ENCODE measurements around the gene NIPBL.
"Not testable (repeated sequence)": the region's sequence is repeated elsewhere in the genome, so short reads cannot be mapped to it uniquely, and the experiment has no call there.

NIPBL gene

GRCh38 chr5:37064442-37064841 is 187.9 kb downstream of the NIPBL start:
- H3K4me3 ChIP-seq (ENCODE audit: low read length) = no peak overlapping the region
- TF ChIP-seq CTCF (IDR thresholded peaks at IDR 0.05; ENCODE audit: insufficient read depth, low read depth, low read length, missing control alignments) = no peak
- DNase-seq (ENCODE audit: low read depth) = no peak

DNA sequence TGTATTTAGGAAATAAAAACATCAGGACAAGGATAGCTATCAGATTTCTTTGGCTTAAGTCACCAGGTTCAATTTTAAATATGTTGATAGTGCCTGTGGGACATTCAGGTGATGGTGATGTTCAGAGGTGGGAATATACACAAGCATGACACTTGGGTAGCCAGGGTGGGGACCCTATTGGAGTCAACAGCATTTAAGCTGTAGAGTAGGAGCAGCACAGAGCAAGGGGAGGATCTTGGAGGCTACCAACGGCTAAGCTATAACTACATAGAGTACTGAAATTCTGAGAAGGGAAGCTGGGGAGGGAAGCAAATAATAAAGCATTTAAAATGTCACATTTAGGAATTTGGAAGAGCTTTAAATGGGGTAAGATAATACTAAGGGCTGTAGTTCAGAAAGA is 194.9 kb downstream of the NIPBL start:
- no peak overlapping the region for H3K4me3 ChIP-seq (ENCODE audit: low read length)
- DNase-seq (ENCODE audit: low read depth) = no peak
- no peak for TF ChIP-seq CTCF (IDR thresholded peaks at IDR 0.05; ENCODE audit: insufficient read depth, low read depth, low read length, missing control alignments)

- TF ChIP-seq CTCF (IDR thresholded peaks at IDR 0.05; ENCODE audit: insufficient read depth, low read depth, low read length, missing control alignments) = no peak
- peak; percentile 18 for DNase-seq (ENCODE audit: low read depth)
- H3K4me3 ChIP-seq (ENCODE audit: low read length) = no peak overlapping the region
Measured at GRCh38 chr5:37071901-37072581, 195.5 kb downstream of the NIPBL start.

DNA sequence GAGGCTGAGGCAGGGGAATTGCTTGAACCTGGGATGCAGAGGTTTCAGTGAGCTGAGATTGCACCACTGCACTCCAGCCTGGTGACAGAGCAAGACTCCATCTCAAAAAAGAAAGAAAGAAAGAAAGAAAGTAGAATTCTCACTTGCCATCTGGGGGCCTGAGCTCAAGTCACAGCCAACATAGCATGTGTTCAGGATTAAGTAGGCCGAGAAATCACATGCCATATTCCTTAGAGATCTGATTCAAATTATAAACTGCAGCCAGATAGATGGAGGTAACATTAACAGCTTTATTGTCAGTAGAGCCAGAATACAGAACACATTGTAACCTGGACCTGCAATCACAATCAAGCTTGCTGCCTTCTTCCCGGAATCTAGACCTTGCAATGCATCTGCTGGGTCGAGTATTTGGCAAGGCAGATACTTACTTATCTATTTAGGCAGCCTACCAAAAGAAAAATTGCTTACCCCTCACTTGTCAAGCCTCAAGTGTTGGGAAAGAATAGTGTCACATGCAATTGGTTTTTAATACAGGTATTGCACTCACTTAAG is 198.9 kb downstream of the NIPBL start:
- no peak for TF ChIP-seq CTCF (IDR thresholded peaks at IDR 0.05; ENCODE audit: insufficient read depth, low read depth, low read length, missing control alignments)
- no peak for DNase-seq (ENCODE audit: low read depth)
- no peak overlapping the region for H3K4me3 ChIP-seq (ENCODE audit: low read length)

DNA sequence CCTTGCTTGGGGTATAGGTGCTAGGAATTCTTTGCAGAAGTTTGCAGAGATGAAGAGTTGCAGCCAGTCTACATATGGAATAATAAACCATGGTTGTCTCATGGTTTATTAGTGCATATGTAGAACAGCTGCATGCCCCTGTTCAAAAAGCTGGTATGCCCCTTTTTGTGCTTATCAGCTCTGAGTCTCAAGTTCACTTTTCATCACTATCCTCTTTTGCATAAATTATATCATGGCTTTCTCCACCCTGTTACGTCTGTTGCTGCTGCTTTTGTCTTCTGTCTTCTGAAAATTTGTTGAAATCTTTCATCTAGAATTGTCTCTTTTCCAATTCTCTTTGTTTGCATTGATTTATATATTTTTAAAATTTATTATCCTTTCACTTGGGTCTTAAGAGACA is 200.6 kb downstream of the NIPBL start:
- no peak overlapping the region for H3K4me3 ChIP-seq (ENCODE audit: low read length)
- no peak for DNase-seq (ENCODE audit: low read depth)
- no peak for TF ChIP-seq CTCF (IDR thresholded peaks at IDR 0.05; ENCODE audit: insufficient read depth, low read depth, low read length, missing control alignments)

DNA sequence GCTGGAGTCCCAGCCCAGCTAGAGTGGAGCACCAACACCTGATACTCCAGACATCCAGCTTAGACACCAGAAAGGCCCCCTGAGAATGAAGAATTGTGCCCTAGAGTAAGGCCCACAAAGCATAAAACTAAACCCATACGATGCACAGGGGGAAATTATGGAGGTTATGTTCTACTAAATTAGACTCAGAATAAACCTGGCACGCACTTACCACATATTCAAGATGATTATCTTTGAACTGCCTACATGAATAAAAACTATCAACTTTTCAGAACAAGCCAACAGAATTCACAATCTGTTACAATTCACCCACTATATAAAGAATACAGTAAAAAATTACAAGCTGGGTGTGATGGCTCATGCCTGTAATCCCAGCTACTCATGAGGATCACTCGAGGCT is 204.1 kb downstream of the NIPBL start:
- no peak overlapping the region for H3K4me3 ChIP-seq (ENCODE audit: low read length)
- no peak for TF ChIP-seq CTCF (IDR thresholded peaks at IDR 0.05; ENCODE audit: insufficient read depth, low read depth, low read length, missing control alignments)
- no peak for DNase-seq (ENCODE audit: low read depth)

DNA sequence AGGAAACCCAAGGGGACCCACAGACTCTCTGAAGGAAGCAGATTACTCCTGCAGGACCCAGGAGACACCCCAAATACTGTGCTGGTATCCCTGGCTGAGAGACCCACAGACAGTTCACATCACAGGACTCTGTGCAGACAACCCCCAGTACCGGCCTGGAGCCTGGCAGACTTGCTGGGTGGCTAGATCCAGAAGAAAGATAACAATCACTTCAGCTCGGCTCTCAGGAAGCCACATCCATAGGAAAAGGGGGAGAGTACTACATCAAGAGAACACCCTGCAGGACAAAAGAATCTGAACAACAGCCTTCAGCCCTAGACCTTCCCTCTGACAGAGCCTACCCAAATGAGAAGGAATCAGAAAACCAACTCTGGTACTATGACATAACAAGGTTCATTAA is 206.4 kb downstream of the NIPBL start:
- DNase-seq (ENCODE audit: low read depth); H3K4me3 ChIP-seq (ENCODE audit: low read length): not testable (repeated sequence)

DNA sequence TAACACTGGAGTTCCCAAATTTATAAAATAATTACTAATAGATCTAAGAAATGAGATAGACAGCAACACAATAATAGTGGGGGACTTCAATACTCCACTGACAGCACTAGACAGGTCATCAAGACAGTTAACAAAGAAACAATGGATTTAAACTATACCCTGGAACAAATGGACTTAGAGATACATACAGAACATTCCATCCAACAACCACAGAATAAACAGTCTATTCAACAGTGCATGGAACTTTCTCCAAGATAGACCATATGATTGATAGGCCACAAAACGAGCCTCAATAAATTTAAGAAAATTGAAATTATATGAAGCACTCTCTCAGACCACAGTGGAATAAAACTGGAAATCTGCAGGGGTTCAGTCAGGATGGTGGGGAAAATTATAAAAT is 209.5 kb downstream of the NIPBL start:
- DNase-seq (ENCODE audit: low read depth); H3K4me3 ChIP-seq (ENCODE audit: low read length): not testable (repeated sequence)

All from epithelial cell of esophagus (primary cell).